GM18868 (cell line): ENCODE results near the gene SP6.
A peak's percentile ranks its signal among the peaks of the same experiment; 100 is the strongest.

Experiments used
- ATAC-seq: cut with Tn5 transposase; IDR thresholded peaks from one replicate; pipeline ENCODE4 v1.9.1; 2021; ENCODE audit warnings: mild to moderate bottlenecking, moderate library complexity; ENCODE audit not compliant: unreplicated experiment

The SP6 gene

DNA sequence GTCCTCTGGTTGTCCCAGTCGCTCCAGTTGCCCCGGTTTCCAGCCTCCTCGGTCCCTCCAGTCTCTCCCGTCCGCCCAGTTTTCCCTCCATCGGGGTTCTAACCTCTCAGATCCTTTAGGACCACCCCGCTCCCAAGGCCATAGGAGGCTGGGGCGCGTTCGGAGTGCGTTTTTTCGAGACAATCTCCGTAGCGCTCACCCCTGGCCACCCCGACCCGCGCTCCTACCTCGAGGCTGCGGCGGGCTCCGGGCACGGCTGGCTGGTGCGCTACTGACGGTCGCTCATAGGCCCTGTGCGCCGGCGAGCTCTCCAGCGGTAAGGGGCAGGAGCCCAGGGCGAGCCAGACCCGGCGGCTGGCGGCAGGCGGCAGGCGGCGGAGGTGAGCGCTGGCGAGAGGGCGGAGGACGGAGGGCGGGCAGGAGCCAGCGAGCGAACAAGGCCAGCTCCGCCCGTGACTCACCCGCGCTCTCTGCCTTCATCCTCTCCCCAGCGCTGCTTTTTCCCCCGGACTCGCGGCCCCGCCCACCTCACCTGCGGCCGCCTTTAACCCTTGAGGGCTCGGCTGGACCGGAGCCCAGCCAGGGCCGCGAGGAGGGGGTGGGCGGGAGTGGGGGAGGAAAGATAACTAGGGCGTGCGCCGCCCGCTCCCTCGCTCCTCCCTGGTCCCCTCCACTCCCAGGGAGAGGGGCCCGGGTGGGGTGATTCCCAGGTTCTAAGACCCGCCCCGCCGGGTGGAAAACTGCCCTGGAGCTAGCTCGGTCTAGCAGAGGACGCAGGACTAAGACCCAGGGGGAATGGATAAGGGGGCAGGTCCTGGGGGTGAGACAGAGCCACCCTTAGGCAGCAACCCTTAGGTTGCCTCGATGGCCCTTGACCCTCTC, at the start of gene SP6:
Gene SP6 (minus strand): TSS at position 472 of the 882 bp plus-strand sequence. CDS start 2,734 bp downstream, outside the sequence.
- no peak for ATAC-seq

DNA sequence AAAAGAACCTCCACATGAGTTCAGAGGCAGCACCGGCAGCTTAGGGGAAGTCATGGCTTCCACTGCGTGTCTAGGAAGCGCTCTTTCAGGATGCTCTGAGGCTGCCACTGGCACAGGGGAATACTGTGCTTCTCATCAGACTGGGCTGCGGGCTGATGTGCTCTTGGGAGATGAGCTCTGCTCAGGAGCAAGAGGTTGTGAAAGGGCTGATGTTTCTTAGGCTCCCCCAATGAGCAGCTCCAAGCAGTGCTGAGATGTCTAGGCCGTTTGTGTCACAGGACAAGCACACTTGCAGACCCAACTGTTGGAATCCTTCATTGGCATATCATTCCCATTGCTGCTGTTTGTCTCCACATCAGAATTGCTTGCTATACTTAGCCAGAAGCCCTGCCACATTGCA, 48.7 kb upstream of the SP6 start:
- ATAC-seq = no peak

DNA sequence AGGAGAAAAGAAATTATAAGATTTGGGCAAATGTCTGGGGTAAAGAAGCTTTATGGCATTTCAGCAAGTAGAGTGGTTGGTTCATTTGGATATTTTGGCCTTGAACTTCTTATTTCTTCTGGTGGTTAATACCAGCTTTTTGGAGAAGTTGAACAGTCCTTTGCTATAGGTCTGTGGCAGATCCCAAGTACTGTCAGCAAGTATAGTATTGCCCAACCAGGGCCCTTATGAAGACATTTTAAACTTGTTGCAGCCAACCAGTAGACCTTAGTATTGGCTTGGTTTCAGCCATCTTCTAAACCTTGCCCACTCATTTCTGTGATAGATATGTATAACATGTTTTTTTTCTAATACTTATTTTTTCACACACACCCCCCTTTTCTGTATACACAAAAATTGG, 47.3 kb upstream of the SP6 start:
- no peak for ATAC-seq

GRCh38 chr17:47897561-47897960, 46.6 kb upstream of the SP6 start:
- ATAC-seq = no peak

DNA sequence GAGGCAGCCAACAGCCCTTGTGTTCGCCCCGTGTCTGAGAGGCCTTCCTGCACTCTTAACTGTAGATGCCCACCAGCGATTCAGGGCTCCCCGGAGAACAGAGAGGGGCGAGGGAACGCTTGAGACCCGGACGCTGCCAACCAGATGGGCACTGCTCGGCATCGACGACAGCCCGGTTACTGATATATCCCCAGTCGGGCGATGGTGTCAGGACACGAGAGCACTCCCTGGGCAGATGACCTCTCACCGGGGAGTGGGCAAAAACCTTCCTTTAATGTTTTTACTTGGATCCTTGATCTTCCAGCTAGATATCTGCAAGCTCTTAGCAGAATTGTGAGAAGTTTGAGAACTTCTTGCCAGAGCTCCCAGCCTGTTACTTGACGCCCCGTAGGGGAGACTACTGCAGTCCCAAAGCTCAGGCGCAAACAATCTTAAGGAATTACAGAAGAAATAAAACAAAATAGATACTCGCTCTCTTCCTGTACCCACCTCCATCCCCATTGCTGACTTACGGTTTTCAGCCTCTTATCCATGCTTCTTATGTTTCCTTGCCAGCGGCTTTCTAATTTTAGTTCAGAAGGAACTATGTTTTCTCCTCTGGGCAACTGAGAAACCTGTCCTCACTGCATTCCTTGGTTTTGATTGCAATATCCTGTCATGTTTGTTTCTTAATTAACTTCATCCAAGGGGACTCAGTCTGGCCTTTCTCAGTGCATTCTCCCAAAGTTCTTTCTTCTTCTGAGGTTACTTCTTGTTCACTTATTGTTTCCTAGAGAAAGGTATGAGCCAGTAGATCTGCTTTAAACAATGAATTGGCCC, 45.9 kb upstream of the SP6 start:
- ATAC-seq = no peak

DNA sequence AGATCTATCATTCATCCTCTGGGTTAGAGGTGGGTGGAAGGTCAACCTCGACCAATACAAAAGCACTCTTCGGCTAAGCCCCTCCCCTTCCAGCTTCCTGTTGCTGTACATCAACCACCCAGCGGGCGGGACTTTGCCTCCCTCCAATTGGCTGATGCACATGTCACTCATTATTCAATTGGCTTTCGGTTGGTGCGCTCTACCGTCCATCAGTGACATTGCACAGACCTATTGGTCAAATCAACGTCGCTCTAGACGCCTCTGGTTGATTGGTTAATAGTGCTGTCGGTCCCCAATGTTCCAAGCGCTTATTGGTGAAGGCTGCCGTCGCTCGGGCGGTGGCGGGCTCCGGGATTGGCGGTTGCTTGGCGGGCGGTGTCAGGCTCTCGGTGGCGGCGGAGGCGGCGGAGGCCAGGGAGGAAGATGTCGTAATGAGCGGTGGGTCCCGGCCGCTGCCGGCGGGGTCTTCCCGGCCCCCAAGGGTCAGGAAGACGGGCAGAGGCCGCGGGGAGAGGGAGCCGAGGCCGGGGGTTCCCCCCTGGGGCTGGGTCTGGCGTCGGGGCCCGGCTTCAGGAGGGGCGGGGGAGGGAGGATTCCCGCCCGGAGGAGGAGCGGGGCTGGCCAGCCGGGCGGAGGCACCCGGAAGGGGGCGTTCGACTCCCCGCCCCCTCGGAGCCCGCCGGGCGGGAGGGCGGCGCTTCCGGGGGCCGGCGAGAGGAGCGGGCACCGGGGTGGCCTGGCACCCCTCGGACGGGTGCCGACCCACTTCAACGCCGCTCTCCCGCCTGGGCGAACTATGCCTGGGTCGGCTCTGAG, 45.1 kb upstream of the SP6 start, which contains the start of gene SP2:
Gene SP2 (plus strand): TSS at position 381 of the 816 bp plus-strand sequence. CDS start 51 bp downstream, at position 432.
- ATAC-seq = peak; percentile 89

- no peak for ATAC-seq
These were observed 44.4 kb upstream of the SP6 start for GRCh38 chr17:47895347-47895855.

- ATAC-seq = no peak
These were observed 43.8 kb upstream of the SP6 start for GRCh38 chr17:47894498-47895346.

DNA sequence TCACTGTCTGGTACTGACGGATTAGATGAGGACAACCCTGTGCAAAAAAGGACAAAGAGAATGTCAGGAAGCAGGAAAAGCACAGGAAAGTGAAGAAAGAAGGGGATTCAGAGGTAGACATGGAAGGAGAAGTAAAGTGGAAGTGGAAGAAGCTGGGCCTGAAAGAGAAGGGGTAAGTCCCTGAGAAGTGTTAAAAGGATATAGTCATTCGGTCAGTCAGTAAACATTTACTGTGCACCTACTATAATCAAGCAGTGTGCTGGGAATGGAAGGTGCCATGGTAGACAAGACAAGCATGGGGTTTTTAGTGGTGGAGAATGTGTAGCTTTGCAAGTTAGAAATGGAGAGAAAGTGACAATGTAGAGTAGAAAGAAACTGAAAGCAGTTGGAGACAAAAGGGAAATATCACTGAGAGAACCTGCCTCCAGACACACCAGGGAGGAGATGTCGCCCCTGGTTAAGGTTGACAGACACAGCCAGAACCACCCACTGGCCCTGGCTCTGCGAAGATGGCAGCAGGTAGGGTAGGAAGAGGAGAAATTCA, 40.7 kb upstream of the SP6 start:
- no peak for ATAC-seq

GRCh38 chr17:47889734-47890529, 39.0 kb upstream of the SP6 start:
- ATAC-seq = no peak

DNA sequence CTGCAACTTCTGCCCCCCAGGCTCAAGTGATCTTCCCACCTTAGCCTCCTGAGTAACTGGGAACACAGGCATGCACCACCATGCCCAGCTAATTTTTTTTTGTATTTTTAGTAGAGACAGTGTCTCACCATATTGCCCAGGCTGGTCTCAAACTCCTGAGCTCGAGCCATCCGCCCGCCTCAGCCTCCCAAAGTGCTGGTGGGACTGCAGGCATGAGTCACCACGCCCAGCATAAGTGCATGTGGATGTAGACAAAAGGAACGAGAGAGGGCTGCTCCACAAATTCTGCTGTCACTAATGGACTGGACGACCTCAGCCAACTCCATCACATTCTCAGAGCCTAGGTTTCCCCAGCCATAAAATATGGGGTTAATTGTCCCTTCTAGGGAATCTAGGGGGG, 37.3 kb upstream of the SP6 start:
- no peak for ATAC-seq

- no peak for ATAC-seq
These were observed 34.2 kb upstream of the SP6 start for GRCh38 chr17:47884905-47885730.

- no peak for ATAC-seq
These were observed 33.4 kb upstream of the SP6 start for GRCh38 chr17:47884427-47884740.

DNA sequence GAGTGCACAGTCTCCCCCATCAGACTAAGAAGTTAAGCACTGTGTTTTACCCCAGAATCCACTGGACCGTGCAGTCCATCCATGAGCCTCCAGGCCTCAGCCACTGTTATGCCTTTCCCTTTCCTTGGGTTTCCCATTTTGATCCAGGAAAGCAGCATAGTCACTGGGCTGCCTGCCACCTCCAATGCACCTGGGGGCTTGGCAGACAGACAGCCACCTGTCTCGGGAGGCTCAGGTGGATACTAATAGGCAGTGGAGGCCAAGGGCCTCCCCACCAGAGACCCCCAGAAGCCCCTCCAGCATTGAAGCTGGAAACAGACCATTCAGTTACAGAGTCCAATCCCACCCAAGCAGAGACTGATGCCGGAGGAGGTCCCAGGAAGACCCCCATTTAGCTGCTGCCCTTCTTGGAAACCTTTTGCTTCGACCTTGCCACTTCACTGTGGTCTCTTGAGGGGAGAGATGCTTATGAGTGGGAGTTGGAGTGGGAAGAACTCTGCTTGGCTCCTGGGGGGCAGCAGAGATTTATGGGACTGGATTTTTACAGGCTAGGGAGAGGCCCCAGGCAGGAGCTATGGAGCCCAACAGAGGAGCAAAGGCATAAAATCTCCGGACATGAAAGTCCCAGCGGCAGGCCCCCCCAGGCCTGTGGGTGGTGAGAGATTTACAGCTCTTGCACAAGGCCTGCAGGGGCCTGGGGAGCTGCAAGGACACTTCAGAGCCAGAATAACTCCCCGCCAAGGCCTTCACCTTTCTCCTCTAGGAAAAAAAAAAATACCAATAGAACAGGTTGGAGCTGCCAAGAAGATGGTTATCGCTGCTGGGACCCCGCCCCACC, 32.8 kb upstream of the SP6 start:
- ATAC-seq = no peak

DNA sequence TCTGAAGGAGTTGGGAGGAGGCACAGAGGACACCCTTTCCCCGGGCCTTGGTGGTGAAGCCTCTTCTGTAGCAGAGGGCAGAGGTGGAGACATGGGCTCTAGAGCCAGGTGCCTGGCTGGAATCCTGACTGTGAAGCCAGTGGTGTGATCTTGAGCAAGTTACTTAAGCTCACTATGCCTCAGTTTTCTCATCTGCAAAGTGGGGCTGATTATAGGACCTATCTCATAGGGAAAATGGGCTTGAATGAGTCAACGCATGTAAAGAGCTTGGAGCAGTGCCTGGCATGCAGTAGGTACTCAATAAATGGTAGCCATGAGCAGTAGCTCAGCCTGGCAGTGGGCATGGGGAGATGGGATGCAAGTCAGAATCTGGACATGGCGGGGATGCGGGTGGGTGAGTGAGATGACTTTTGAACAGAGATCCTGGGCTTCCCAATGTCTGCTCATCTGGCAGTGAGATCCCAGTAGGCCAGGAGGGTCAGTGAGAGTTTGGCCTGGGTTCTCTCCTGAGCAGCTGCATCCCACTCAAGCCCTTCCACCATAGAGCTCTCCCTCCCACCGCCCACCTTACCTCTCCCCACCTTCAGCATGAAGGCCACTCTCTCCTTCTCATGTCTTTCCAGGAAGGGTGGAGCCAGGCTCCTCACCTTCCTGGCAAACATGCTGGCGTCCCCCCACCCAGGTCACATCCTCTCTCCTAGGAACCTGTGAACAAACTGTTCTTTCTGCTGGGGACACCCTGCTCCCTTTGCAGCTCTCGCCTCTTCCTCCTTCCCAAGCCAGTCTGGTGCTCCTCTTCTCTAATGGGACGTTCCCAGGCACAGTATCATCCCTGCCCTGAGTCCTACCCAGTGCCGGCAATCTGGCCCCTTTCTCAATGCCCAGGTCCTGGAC, 32.0 kb upstream of the SP6 start:
- ATAC-seq = no peak

- no peak for ATAC-seq
These were observed 31.3 kb upstream of the SP6 start for GRCh38 chr17:47882247-47882646.
